Measurements from ENCODE around the gene NR6A1.

The NR6A1 gene

DNA sequence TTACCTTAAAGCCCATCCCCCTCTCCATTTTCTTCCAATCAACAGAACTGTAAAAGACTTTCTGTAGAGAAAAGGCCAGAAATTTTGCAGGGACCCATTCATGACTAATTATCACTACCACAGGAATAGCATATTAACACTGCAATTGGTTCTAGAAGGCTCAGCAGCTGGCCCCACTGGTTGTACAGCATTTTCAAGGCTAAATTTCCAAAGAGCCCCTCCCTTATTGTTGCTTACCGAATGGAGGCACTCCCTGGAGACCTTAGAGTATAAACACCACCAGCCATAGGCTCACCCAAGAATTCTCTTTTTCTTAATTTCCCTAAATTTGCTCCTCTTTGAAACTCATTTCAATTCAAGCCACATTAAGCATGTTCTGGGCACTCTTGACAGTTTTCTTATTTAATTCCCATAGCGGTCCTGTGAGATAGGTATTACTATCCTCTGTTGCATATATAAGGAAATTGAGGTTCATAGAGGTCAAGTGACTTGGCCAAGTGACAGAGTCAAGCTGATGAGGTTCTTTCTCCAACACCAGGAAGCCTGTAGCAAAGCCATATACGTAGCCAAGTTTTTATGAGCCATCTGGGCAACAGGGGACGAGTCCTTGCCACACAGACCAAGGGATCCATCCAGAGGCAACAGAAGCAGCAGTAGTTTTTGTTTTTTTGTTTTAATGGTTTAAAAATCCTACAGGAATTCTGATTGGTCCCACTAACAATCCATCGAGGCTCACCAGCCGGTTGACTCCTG lies 180.0 kb downstream of the NR6A1 start:
- POLR2A ChIA-PET = no interaction called here
- H3K4me3 ChIP-seq (ENCODE audit: low read depth, low read length) = no peak overlapping the region
- H3K36me3 ChIP-seq (ENCODE audit: control insufficient read depth in 2 of 2, insufficient read depth in 1 of 2, low read length in 2 of 2) = no peaks in the 10 kb centered on the region
- TF ChIP-seq SETDB1 (IDR thresholded peaks at IDR 0.05; ENCODE audit: insufficient read length, low read length) (no peak), ZNF596 (tag by site-specific recombination; IDR thresholded peaks at IDR 0.05) (no peak), ZNF610 (tag by site-specific recombination; IDR thresholded peaks at IDR 0.05; ENCODE audit: borderline replicate concordance) (no peak), IKZF3 (tag by site-specific recombination; IDR thresholded peaks at IDR 0.05) (no peak), HOXC10 (CRISPR knock-in tag; IDR thresholded peaks at IDR 0.05) (no peak)
- TF ChIP-seq, protein P1, sequence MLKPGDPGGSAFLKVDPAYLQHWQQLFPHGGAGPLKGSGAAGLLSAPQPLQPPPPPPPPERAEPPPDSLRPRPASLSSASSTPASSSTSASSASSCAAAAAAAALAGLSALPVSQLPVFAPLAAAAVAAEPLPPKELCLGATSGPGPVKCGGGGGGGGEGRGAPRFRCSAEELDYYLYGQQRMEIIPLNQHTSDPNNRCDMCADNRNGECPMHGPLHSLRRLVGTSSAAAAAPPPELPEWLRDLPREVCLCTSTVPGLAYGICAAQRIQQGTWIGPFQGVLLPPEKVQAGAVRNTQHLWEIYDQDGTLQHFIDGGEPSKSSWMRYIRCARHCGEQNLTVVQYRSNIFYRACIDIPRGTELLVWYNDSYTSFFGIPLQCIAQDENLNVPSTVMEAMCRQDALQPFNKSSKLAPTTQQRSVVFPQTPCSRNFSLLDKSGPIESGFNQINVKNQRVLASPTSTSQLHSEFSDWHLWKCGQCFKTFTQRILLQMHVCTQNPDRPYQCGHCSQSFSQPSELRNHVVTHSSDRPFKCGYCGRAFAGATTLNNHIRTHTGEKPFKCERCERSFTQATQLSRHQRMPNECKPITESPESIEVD (tag by site-specific recombination; IDR thresholded peaks at IDR 0.05) = peak; percentile 70
- TF ChIP-seq, protein P2, sequence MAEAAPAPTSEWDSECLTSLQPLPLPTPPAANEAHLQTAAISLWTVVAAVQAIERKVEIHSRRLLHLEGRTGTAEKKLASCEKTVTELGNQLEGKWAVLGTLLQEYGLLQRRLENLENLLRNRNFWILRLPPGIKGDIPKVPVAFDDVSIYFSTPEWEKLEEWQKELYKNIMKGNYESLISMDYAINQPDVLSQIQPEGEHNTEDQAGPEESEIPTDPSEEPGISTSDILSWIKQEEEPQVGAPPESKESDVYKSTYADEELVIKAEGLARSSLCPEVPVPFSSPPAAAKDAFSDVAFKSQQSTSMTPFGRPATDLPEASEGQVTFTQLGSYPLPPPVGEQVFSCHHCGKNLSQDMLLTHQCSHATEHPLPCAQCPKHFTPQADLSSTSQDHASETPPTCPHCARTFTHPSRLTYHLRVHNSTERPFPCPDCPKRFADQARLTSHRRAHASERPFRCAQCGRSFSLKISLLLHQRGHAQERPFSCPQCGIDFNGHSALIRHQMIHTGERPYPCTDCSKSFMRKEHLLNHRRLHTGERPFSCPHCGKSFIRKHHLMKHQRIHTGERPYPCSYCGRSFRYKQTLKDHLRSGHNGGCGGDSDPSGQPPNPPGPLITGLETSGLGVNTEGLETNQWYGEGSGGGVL (tag by site-specific recombination; IDR thresholded peaks at IDR 0.05) = no peak
- TF ChIP-seq, protein P3, sequence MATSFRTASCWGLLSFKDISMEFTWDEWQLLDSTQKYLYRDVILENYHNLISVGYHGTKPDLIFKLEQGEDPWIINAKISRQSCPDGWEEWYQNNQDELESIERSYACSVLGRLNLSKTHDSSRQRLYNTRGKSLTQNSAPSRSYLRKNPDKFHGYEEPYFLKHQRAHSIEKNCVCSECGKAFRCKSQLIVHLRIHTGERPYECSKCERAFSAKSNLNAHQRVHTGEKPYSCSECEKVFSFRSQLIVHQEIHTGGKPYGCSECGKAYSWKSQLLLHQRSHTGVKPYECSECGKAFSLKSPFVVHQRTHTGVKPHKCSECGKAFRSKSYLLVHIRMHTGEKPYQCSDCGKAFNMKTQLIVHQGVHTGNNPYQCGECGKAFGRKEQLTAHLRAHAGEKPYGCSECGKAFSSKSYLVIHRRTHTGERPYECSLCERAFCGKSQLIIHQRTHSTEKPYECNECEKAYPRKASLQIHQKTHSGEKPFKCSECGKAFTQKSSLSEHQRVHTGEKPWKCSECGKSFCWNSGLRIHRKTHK (tag by site-specific recombination; IDR thresholded peaks at IDR 0.05) = no peak
- TF ChIP-seq, protein P4, sequence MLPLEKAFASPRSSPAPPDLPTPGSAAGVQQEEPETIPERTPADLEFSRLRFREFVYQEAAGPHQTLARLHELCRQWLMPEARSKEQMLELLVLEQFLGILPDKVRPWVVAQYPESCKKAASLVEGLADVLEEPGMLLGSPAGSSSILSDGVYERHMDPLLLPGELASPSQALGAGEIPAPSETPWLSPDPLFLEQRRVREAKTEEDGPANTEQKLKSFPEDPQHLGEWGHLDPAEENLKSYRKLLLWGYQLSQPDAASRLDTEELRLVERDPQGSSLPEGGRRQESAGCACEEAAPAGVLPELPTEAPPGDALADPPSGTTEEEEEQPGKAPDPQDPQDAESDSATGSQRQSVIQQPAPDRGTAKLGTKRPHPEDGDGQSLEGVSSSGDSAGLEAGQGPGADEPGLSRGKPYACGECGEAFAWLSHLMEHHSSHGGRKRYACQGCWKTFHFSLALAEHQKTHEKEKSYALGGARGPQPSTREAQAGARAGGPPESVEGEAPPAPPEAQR (tag by site-specific recombination; IDR thresholded peaks at IDR 0.05) = no peak
- peaks cover 15% of the 10 kb centered on the region for H3K4me1 ChIP-seq (ENCODE audit: control insufficient read depth, insufficient read depth, low read length)
- CTCF ChIA-PET = interaction anchor here (0.7 to 1.7 kb wide), 4 partner anchors 16 to 108 kb away, joined by 3 to 6 read pairs (median 4); no protein-coding TSS in a partner anchor
- no peak overlapping the region for H3K27ac ChIP-seq (ENCODE audit: extremely low read depth, low read depth, low read length)
- H3K9me3 ChIP-seq (ENCODE audit: control insufficient read depth, insufficient read depth, low read depth, low read length) = no peaks in the 10 kb centered on the region

DNA sequence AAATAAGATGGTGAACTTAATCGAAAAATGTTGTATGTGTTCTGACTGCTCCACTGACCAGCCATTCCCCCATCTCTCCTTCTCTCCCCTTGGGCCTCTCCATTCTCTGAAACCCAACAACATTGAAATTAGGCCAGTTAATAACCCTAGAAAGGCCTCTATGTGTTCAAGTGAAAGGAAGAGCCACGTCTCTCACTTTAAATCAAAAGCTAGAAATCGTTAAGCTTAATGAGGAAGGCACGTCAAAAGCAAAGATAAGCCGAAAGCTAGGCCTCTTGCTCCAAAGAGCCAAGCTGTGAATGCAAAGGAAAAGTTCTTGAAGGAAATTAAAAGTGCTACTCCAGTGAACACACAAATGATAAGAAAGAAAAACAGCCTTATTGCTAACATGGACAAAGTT lies 186.5 kb downstream of the NR6A1 start:
- H3K4me3 ChIP-seq (ENCODE audit: low read depth, low read length) = no peak overlapping the region
- ChIA-PET POLR2A (interaction anchor here (0.6 to 0.7 kb wide), 2 partner anchors 73 to 244 kb away, joined by 3 read pairs; no protein-coding TSS in a partner anchor), CTCF (interaction anchor here (0.5 to 1.2 kb wide), 4 partner anchors 8 to 195 kb away, joined by 3 to 4 read pairs (median 3); no protein-coding TSS in a partner anchor)
- H3K36me3 ChIP-seq (ENCODE audit: control insufficient read depth in 2 of 2, insufficient read depth in 1 of 2, low read length in 2 of 2) = no peaks in the 10 kb centered on the region
- no peak overlapping the region for H3K27ac ChIP-seq (ENCODE audit: extremely low read depth, low read depth, low read length)
- TF ChIP-seq ZNF223 (tag by site-specific recombination; IDR thresholded peaks at IDR 0.05) = no peak
- no peak for TF ChIP-seq ZBTB1 (tag by site-specific recombination; IDR thresholded peaks at IDR 0.05)
- TF ChIP-seq KLF16 (tag by site-specific recombination; IDR thresholded peaks at IDR 0.05) = no peak
- TF ChIP-seq ZBTB7A (tag by site-specific recombination; IDR thresholded peaks at IDR 0.05; ENCODE audit: low read depth) = no peak
- no peak for TF ChIP-seq ZNF48 (tag by site-specific recombination; IDR thresholded peaks at IDR 0.05)
- TF ChIP-seq, protein P5, sequence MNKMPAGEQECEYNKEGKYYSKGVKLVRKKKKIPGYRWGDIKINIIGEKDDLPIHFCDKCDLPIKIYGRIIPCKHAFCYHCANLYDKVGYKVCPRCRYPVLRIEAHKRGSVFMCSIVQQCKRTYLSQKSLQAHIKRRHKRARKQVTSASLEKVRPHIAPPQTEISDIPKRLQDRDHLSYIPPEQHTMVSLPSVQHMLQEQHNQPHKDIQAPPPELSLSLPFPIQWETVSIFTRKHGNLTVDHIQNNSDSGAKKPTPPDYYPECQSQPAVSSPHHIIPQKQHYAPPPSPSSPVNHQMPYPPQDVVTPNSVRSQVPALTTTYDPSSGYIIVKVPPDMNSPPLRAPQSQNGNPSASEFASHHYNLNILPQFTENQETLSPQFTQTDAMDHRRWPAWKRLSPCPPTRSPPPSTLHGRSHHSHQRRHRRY (tag by site-specific recombination; IDR thresholded peaks at IDR 0.05) = no peak
- no peak for TF ChIP-seq ZFP41 (tag by site-specific recombination; IDR thresholded peaks at IDR 0.05; ENCODE audit: borderline replicate concordance)
- TF ChIP-seq, protein P6, sequence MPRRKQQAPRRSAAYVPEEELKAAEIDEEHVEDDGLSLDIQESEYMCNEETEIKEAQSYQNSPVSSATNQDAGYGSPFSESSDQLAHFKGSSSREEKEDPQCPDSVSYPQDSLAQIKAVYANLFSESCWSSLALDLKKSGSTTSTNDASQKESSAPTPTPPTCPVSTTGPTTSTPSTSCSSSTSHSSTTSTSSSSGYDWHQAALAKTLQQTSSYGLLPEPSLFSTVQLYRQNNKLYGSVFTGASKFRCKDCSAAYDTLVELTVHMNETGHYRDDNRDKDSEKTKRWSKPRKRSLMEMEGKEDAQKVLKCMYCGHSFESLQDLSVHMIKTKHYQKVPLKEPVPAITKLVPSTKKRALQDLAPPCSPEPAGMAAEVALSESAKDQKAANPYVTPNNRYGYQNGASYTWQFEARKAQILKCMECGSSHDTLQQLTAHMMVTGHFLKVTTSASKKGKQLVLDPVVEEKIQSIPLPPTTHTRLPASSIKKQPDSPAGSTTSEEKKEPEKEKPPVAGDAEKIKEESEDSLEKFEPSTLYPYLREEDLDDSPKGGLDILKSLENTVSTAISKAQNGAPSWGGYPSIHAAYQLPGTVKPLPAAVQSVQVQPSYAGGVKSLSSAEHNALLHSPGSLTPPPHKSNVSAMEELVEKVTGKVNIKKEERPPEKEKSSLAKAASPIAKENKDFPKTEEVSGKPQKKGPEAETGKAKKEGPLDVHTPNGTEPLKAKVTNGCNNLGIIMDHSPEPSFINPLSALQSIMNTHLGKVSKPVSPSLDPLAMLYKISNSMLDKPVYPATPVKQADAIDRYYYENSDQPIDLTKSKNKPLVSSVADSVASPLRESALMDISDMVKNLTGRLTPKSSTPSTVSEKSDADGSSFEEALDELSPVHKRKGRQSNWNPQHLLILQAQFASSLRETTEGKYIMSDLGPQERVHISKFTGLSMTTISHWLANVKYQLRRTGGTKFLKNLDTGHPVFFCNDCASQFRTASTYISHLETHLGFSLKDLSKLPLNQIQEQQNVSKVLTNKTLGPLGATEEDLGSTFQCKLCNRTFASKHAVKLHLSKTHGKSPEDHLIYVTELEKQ (tag by site-specific recombination; IDR thresholded peaks at IDR 0.05; ENCODE audit: borderline replicate concordance) = no peak
- H3K4me1 ChIP-seq (ENCODE audit: control insufficient read depth, insufficient read depth, low read length) = no peaks in the 10 kb centered on the region
- H3K9me3 ChIP-seq (ENCODE audit: control insufficient read depth, insufficient read depth, low read depth, low read length) = no peaks in the 10 kb centered on the region

Data from HEK293 (cell line).